Activated CD8-positive, alpha-beta T cell treated with anti-CD3 and anti-CD28 coated beads for 36 hours (primary cell): ENCODE data around the gene CXXC5. TPM values are rescaled to one million over a fixed set of nuclear protein-coding genes. Genes with fewer than 3 reads are reported as not detected.
"Not testable (repeated sequence)": the region's sequence is repeated elsewhere in the genome, so short reads cannot be mapped to it uniquely, and the experiment has no call there.

Experiments
- ATAC-seq: fragments of 200-7000 bp; cut with Tn5 transposase; one replicate; pipeline ENCODE4 v1.10.0; 2021; ENCODE audit warnings: mild to moderate bottlenecking, moderate library complexity
- CTCF ChIA-PET: fragments of 350-600 bp; sonication (Branson Sonifier 250); formaldehyde crosslinking; loops from one replicate; lab custom pipeline; 2021; ENCODE audit warnings: antibody characterized with exemption; lab: Charles Lee
- POLR2A ChIA-PET: fragments of 350-600 bp; sonication (Branson Sonifier 250); formaldehyde crosslinking; loops from one replicate; lab custom pipeline; 2021; ENCODE audit warnings: antibody characterized with exemption; lab: Charles Lee
- DNase-seq: peaks from one replicate; pipeline ENCODE4 v3.0.0-alpha.2; 2020
- H3K27ac Mint-ChIP-seq: one replicate; pipeline ENCODE4 v1.8.0; 2021; ENCODE audit warnings: mild to moderate bottlenecking, mixed read lengths
- H3K27me3 Mint-ChIP-seq: one replicate; pipeline ENCODE4 v1.8.0; 2021; ENCODE audit warnings: mixed read lengths
- H3K36me3 Mint-ChIP-seq: one replicate; pipeline ENCODE4 v1.8.0; 2021; ENCODE audit warnings: low read depth, mixed read lengths
- H3K4me1 Mint-ChIP-seq: one replicate; pipeline ENCODE4 v1.8.0; 2021; ENCODE audit warnings: low read depth, mixed read lengths
- H3K4me3 Mint-ChIP-seq: one replicate; pipeline ENCODE4 v1.8.0; 2021; ENCODE audit warnings: mild to moderate bottlenecking, moderate library complexity, mixed read lengths
- H3K9me3 Mint-ChIP-seq: one replicate; pipeline ENCODE4 v1.8.0; 2021; ENCODE audit warnings: mixed read lengths
- intact Hi-C: fragments of 100-400 bp; cut with micrococcal nuclease; formaldehyde crosslinking; loops from one replicate; pipeline ENCODE4 v1.10.0; 2022
- total RNA-seq, 2 experiments: library from RNA; stranded (reverse); gene quantifications; one replicate each; pipeline ENCODE4 v1.2.3, GENCODE V29; 2021
- TF ChIP-seq, protein P1 (sequence below): fragments of 200-600 bp; IDR thresholded peaks from one replicate; pipeline ENCODE4 v1.8.0; 2022; ENCODE audit warnings: antibody characterized with exemption, mild to moderate bottlenecking

CXXC5 gene
- total RNA-seq, 2 experiments from 2014 or later: 3.5 to 4.3 TPM

DNA sequence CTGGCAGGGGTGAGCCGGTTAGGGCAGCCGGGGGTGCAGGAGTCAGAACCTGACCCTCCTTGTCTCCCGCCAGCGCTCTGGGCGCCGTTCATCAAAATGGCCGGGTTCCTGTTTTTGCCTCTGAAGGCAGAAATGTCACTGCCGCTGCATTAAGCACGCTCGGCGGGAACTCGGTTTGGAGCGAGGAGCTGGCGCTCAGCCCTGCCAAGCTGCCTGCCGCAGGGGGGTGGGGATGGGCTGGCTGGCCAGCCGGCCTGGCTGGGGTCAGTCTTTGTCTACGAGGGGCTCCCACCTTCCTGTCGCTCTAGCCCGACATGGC lies 63.7 kb downstream of the CXXC5 start:
- ChIA-PET CTCF (interaction anchor here (0.7 to 6.3 kb wide), 10 partner anchors 10 to 76 kb away, joined by 3 to 52 read pairs (median 4); no protein-coding TSS in a partner anchor), POLR2A (interaction anchor here (0.6 to 3.7 kb wide), 5 partner anchors 12 to 137 kb away, joined by 3 to 30 read pairs (median 4); no protein-coding TSS in a partner anchor)
- no peak overlapping the region for H3K27ac Mint-ChIP-seq
- ATAC-seq (no peak), DNase-seq (no peak)
- TF ChIP-seq, protein P1, sequence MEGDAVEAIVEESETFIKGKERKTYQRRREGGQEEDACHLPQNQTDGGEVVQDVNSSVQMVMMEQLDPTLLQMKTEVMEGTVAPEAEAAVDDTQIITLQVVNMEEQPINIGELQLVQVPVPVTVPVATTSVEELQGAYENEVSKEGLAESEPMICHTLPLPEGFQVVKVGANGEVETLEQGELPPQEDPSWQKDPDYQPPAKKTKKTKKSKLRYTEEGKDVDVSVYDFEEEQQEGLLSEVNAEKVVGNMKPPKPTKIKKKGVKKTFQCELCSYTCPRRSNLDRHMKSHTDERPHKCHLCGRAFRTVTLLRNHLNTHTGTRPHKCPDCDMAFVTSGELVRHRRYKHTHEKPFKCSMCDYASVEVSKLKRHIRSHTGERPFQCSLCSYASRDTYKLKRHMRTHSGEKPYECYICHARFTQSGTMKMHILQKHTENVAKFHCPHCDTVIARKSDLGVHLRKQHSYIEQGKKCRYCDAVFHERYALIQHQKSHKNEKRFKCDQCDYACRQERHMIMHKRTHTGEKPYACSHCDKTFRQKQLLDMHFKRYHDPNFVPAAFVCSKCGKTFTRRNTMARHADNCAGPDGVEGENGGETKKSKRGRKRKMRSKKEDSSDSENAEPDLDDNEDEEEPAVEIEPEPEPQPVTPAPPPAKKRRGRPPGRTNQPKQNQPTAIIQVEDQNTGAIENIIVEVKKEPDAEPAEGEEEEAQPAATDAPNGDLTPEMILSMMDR: no peak
- H3K36me3 Mint-ChIP-seq: no peaks in the 10 kb centered on the region
- H3K4me1 Mint-ChIP-seq: peaks cover 21% of the 10 kb centered on the region
- no peaks in the 10 kb centered on the region for H3K9me3 Mint-ChIP-seq
- intact Hi-C loops: loop anchor here (5.0 kb wide), 1 partner anchor 60 kb away; no protein-coding TSS in a partner anchor
- H3K27me3 Mint-ChIP-seq: no peaks in the 10 kb centered on the region
- H3K4me3 Mint-ChIP-seq: peak overlapping the region; percentile 60

DNA sequence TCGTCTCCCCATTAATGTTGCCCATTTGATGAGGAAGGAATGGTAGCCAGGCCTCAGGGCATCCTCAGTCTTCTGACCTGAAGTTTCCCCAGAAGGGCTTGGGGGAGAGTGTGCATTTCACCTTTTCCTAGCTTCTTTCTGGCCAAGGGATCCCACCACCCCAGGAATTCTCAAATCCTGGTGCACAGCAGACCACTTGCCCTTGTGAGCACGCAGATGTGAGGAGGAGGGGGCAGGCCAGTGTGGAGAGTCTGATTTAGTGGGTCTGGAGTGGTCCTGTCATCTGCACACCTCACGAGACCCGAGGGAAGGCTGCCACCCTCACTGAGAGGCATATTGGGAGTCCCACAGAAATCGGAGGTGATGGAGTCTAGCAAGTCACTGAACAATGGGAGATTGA lies 64.3 kb downstream of the CXXC5 start:
- no peaks in the 10 kb centered on the region for H3K9me3 Mint-ChIP-seq
- intact Hi-C loops: loop anchor here (5.0 kb wide), 1 partner anchor 60 kb away; no protein-coding TSS in a partner anchor
- ChIA-PET POLR2A (interaction anchor here (0.6 to 3.3 kb wide), 3 partner anchors 36 to 138 kb away, joined by 3 to 15 read pairs (median 3); no protein-coding TSS in a partner anchor), CTCF (interaction anchor here (0.9 to 6.3 kb wide), 6 partner anchors 10 to 77 kb away, joined by 3 to 52 read pairs (median 4); no protein-coding TSS in a partner anchor)
- H3K27me3 Mint-ChIP-seq: no peaks in the 10 kb centered on the region
- H3K4me1 Mint-ChIP-seq: peaks cover 21% of the 10 kb centered on the region
- H3K27ac Mint-ChIP-seq: no peak overlapping the region
- no peak overlapping the region for H3K4me3 Mint-ChIP-seq
- TF ChIP-seq, protein P1: no peak
- ATAC-seq (no peak), DNase-seq (no peak)
- H3K36me3 Mint-ChIP-seq: no peaks in the 10 kb centered on the region

DNA sequence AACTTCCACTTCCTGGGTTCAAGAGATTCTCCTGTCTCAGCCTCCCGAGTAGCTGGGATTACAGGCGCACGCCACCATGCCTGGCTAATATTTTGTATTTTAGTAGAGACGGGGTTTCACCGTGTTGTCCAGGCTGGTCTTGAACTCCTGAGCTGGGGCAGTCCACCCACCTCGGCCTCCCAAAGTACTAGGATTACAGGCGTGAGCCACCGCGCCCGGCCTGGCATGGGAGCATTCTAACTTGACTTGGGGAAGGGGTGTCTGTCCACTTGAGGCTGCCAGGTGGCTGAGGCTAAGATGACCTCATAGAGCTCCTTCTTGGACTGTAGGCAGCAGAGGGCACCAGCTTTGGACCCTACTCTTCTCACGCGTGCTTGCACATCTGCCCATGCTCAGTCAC lies 65.7 kb downstream of the CXXC5 start:
- ChIA-PET POLR2A (interaction anchor here (0.7 to 1.2 kb wide), 2 partner anchors 10 to 15 kb away, joined by 3 read pairs; no protein-coding TSS in a partner anchor), CTCF (interaction anchor here (1.2 kb wide), 1 partner anchor 80 kb away, joined by 3 read pairs; no protein-coding TSS in a partner anchor)
- DNase-seq, H3K4me3 Mint-ChIP-seq, H3K27me3 Mint-ChIP-seq, H3K36me3 Mint-ChIP-seq, H3K9me3 Mint-ChIP-seq, ATAC-seq, H3K27ac Mint-ChIP-seq: not testable (repeated sequence)
- intact Hi-C loops: loop anchor here (2.0 to 5.0 kb wide), 2 partner anchors 53 to 62 kb away; no protein-coding TSS in a partner anchor
- H3K4me1 Mint-ChIP-seq: peaks cover 12% of the 10 kb centered on the region

DNA sequence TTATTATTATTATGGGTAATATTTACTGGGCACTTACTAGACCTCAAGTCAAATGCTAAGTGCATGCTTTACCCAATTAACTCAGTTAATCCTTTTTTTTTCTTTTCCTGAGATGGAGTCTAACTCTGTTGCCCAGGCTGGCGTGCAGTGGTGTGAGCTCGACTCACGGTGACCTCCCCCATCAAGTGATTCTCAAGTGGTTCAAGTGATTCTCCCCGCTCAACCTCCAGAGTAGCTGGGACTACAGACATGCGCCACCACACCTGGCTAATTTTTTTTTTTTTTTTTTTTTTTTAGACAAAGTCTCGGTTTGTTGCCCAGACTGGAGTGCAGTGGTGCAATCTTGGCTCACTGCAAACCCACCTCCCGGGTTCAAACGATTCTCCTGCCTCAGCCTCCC lies 69.1 kb downstream of the CXXC5 start:
- H3K27me3 Mint-ChIP-seq: no peaks in the 10 kb centered on the region
- no peaks in the 10 kb centered on the region for H3K4me1 Mint-ChIP-seq
- H3K36me3 Mint-ChIP-seq: peaks cover 9% of the 10 kb centered on the region
- DNase-seq (no peak), ATAC-seq (no peak)
- intact Hi-C loops: no loop called here
- CTCF ChIA-PET: no interaction called here
- POLR2A ChIA-PET: no interaction called here
- H3K9me3 Mint-ChIP-seq: peaks cover 7% of the 10 kb centered on the region
- TF ChIP-seq, protein P1: no peak
- no peak overlapping the region for H3K27ac Mint-ChIP-seq
- H3K4me3 Mint-ChIP-seq: no peak overlapping the region

DNA sequence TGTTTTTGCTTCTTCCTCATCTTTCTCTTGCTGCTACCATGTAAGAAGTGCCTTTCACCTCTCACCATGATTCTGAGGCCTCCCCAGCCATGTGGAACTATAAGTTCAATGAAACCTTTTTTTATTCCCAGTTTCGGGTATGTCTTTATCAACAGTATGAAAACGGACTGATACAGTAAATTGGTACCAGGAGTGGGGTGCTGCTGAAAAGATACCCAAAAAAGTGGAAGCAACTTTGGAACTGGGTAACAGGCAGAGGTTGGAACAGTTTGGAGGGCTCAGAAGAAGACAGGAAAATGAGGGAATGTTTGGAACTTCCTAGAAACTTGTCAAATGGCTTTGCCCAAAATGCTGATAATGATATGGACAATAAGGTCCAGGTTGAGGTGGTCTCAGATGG lies 70.3 kb downstream of the CXXC5 start:
- intact Hi-C loops, POLR2A ChIA-PET, H3K27ac Mint-ChIP-seq, H3K4me1 Mint-ChIP-seq, H3K36me3 Mint-ChIP-seq, H3K4me3 Mint-ChIP-seq, DNase-seq, H3K27me3 Mint-ChIP-seq, CTCF ChIA-PET, ATAC-seq, H3K9me3 Mint-ChIP-seq: not testable (repeated sequence)

DNA sequence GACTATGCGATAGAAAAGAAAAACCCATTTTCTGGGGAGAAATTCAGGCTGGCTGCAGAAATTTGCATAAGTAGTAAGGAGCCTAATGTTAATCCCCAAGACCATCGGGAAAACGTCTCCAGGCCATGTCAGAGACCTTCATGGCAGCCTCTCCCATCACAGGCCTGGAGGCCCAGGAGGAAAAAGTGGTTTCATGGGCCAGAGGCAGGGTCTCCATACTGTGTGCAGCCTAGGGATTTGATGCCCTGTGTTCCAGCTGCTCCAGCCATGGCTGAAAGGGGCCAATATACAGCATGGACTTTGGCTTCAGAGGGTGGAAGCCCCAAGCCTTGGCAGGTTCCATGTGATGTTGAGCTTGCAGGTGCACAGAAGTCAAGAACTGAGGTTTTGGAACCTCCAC lies 71.8 kb downstream of the CXXC5 start:
- H3K27me3 Mint-ChIP-seq, H3K4me1 Mint-ChIP-seq, DNase-seq, intact Hi-C loops, H3K27ac Mint-ChIP-seq, H3K9me3 Mint-ChIP-seq, ATAC-seq, H3K4me3 Mint-ChIP-seq, POLR2A ChIA-PET, H3K36me3 Mint-ChIP-seq: not testable (repeated sequence)
- CTCF ChIA-PET: interaction anchor here (1.2 to 1.3 kb wide), 2 partner anchors 44 to 46 kb away, joined by 3 to 5 read pairs; no protein-coding TSS in a partner anchor
